Astrocyte (in vitro differentiated cells and primary cell): Measurements from ENCODE around the gene FMN1.

Experiments used
- EZH2 ChIP-seq: IDR thresholded peaks from 2 replicates; pipeline ENCODE4 v1.6.1; 2012; ENCODE audit warnings: mild to moderate bottlenecking, low read length, inconsistent platforms; ENCODE audit not compliant: insufficient read depth
- TF ChIP-seq, protein P1 (sequence below): IDR thresholded peaks from 2 replicates; pipeline ENCODE4 v1.5.1; 2011; ENCODE audit warnings: low read depth, mild to moderate bottlenecking, inconsistent platforms, low read length, moderate library complexity; ENCODE audit not compliant: insufficient read depth

DNA sequence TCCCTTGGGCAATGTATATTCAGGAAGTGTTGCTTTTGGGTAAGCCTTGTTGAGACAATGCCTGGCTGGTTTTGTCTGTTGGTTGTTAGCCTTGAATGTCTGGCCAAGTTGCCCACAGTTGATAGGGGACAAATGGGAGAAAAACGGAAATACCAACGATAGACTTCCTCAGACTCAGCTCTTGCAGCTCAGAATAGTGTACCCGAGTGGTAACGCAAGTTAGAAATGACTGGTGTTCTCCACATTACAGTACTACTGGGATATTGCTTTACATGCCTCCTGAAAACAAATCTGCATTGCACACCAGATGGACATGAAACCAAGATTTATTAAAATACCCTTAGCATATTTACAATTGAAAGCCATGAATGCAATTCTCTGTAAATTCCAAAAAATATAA lies 429.3 kb downstream of the FMN1 start:
- TF ChIP-seq, protein P1, sequence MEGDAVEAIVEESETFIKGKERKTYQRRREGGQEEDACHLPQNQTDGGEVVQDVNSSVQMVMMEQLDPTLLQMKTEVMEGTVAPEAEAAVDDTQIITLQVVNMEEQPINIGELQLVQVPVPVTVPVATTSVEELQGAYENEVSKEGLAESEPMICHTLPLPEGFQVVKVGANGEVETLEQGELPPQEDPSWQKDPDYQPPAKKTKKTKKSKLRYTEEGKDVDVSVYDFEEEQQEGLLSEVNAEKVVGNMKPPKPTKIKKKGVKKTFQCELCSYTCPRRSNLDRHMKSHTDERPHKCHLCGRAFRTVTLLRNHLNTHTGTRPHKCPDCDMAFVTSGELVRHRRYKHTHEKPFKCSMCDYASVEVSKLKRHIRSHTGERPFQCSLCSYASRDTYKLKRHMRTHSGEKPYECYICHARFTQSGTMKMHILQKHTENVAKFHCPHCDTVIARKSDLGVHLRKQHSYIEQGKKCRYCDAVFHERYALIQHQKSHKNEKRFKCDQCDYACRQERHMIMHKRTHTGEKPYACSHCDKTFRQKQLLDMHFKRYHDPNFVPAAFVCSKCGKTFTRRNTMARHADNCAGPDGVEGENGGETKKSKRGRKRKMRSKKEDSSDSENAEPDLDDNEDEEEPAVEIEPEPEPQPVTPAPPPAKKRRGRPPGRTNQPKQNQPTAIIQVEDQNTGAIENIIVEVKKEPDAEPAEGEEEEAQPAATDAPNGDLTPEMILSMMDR = no peak
- TF ChIP-seq EZH2 = no peak
